Muscle of arm (tissue), 12 donors: ENCODE data around the gene BPIFB2. TPM values are rescaled to one million over a fixed set of nuclear protein-coding genes. Genes with fewer than 3 reads are reported as not detected.

ENCODE experiments used
- DNase-seq: peaks from one replicate; pipeline ENCODE4 v3.0.0-alpha.2; 2013
- polyA plus RNA-seq, 12 donors: library from polyadenylated mRNA; unstranded; fragments of 120-200 nt; gene quantifications; one replicate each; pipeline ENCODE4 v1.2.1, GENCODE V29; 2013; ENCODE audit not compliant: insufficient read length in 12 of 12

BPIFB2 gene
- polyA plus RNA-seq, 12 donors = not detected

GRCh38 chr20:32984196-32984595 is 23.3 kb upstream of the BPIFB2 start:
- DNase-seq = no peak

- no peak for DNase-seq
Observed at GRCh38 chr20:32984631-32985354, 22.7 kb upstream of the BPIFB2 start.

GRCh38 chr20:32985596-32985995 is 21.9 kb upstream of the BPIFB2 start:
- DNase-seq = no peak

GRCh38 chr20:32986331-32986966 is 21.1 kb upstream of the BPIFB2 start:
- no peak for DNase-seq

GRCh38 chr20:32987044-32987825 is 20.3 kb upstream of the BPIFB2 start:
- DNase-seq = no peak

- no peak for DNase-seq
Observed at GRCh38 chr20:32988008-32988407, 19.5 kb upstream of the BPIFB2 start.

GRCh38 chr20:32989507-32990283 is 17.8 kb upstream of the BPIFB2 start:
- no peak for DNase-seq

GRCh38 chr20:32990426-32990825 is 17.1 kb upstream of the BPIFB2 start:
- no peak for DNase-seq

- no peak for DNase-seq
Observed at GRCh38 chr20:32991383-32991782, 16.1 kb upstream of the BPIFB2 start.

- no peak for DNase-seq
Observed at GRCh38 chr20:32991792-32992641, 15.5 kb upstream of the BPIFB2 start.

GRCh38 chr20:32993496-32994050 is 13.9 kb upstream of the BPIFB2 start:
- no peak for DNase-seq

- no peak for DNase-seq
Observed at GRCh38 chr20:32995802-32996201, 11.7 kb upstream of the BPIFB2 start.

GRCh38 chr20:32997431-32997830 is 10.1 kb upstream of the BPIFB2 start:
- DNase-seq = no peak

GRCh38 chr20:32999603-33000250 is 7.8 kb upstream of the BPIFB2 start:
- no peak for DNase-seq

GRCh38 chr20:33000802-33001466 is 6.6 kb upstream of the BPIFB2 start:
- no peak for DNase-seq

- DNase-seq = no peak
Observed at GRCh38 chr20:33002087-33002808, 5.3 kb upstream of the BPIFB2 start.

GRCh38 chr20:33004141-33004751 is 3.3 kb upstream of the BPIFB2 start, which contains the start of gene SUN5:
Gene SUN5 (minus strand): TSS chr20:33004433. CDS start chr20:33004340, 93 bp downstream.
- DNase-seq = no peak

- DNase-seq = no peak
Observed at GRCh38 chr20:33005132-33005566, 2.4 kb upstream of the BPIFB2 start.
